Ovary (tissue), 3 donors: ENCODE results near the gene ARFGAP1.

ENCODE experiments used
- EP300 ChIP-seq: sonication (generic); formaldehyde crosslinking; IDR thresholded peaks from one replicate; pipeline ENCODE4 v1.6.1; 2017; ENCODE audit warnings: antibody characterized with exemption
- POLR2A ChIP-seq: fragments of 450-650 bp; IDR thresholded peaks from one replicate; pipeline ENCODE4 v1.6.1; 2017; ENCODE audit warnings: antibody characterized with exemption, mild to moderate bottlenecking, moderate library complexity
- TF ChIP-seq, protein P1 (sequence below), 3 donors: fragments of 450-650 bp in 2 of 3; fragments of 200-600 bp in 1 of 3; IDR thresholded peaks; one replicate each; pipeline versions ENCODE4 v1.5.1 to v1.8.0; 2016 to 2022; ENCODE audit warnings: antibody characterized with exemption in 3 of 3, mild to moderate bottlenecking in 1 of 3
- donor health status: DM: no; HTN: no; CAD: no.

DNA sequence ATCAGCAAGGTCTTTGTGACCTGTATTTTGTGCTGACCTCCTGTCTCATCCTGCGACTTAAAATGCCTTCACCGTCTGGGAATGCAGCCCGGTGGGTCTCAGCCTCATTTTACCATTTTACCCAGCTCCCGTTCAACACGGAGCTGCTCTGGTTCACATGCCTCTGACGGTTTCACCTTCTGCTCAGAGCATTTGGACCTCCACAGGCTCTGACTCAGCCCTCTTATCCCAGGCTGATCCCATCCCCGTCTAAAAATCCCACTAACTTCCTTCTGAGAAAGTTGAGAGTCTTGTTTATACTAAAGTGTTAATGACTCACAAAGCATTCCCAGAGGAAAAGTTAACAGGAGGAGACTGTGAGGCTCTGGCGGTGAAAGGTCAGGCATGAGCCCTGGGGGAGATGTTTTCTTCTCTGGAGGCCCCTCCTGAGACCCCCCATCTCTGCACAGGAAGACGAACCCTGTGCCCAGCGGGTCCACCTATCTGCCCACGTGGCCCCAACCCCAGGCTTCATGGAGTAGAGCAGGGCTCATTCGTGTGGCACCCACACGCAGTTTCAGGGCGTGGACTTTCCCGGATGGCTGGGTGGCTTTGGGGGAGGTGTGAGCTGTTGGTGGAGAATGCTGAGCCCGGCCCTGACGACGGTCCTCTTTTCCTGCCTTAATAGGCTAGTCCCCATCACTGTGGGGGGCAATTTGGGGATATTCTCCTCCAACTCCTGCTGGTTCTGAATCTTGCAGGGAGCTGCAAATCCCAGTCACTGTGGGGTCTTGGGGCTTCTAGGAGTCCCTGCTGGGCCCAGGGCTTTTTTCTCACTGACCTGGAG, 40.2 kb upstream of the ARFGAP1 start:
- TF ChIP-seq, protein P1, sequence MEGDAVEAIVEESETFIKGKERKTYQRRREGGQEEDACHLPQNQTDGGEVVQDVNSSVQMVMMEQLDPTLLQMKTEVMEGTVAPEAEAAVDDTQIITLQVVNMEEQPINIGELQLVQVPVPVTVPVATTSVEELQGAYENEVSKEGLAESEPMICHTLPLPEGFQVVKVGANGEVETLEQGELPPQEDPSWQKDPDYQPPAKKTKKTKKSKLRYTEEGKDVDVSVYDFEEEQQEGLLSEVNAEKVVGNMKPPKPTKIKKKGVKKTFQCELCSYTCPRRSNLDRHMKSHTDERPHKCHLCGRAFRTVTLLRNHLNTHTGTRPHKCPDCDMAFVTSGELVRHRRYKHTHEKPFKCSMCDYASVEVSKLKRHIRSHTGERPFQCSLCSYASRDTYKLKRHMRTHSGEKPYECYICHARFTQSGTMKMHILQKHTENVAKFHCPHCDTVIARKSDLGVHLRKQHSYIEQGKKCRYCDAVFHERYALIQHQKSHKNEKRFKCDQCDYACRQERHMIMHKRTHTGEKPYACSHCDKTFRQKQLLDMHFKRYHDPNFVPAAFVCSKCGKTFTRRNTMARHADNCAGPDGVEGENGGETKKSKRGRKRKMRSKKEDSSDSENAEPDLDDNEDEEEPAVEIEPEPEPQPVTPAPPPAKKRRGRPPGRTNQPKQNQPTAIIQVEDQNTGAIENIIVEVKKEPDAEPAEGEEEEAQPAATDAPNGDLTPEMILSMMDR (IDR thresholded peaks at IDR 0.05): no peak
- TF ChIP-seq EP300 (no peak), POLR2A (no peak)
